HG03521 (cell line): ENCODE data around the gene YAP1.

ENCODE experiments used
- ATAC-seq: cut with Tn5 transposase; IDR thresholded peaks from one replicate; pipeline ENCODE4 v1.9.1; 2021; ENCODE audit warnings: mild to moderate bottlenecking, moderate library complexity; ENCODE audit not compliant: unreplicated experiment

YAP1 gene

GRCh38 chr11:102155676-102156075, 45.4 kb downstream of the YAP1 start:
- ATAC-seq: no peak

DNA sequence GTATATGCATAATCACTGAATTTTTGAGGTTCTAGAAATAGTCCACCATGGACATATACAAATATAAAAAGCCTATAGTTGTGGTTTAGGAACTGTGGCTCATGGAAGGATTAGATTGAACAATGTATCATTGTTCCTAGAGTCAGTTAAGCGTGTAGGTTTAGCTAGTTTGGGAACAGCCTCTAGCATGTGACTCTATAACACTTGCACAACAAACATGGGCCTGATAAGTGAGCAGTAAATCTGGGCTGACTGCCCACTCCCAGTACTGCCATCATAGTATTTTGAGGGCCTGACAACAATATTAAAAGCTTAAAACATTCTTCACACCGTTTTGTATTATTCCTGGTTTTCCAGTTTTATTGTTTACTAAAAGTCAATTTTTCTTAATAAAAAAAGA, 47.0 kb downstream of the YAP1 start:
- ATAC-seq: no peak

- ATAC-seq: no peak
Measured at GRCh38 chr11:102158164-102158735, 48.0 kb downstream of the YAP1 start.

DNA sequence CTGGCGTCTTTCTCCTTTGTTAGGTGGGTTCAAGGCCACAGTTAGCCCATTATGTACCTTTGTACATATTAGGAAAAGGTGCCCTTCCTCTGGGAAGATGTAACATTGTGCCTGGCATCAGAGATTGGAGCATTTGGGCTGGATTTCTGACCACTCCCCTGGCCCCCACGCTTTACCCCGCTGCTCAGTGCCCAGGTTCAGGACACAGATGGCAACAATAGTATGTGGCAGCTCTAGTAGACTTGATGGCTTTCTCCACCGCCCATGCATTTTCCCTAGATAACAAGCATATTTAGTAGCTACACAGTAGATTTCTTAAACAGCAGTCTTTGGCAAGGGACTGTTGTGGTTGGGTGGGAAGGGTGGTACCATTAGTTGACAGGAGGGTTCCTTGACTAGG, 53.1 kb downstream of the YAP1 start:
- no peak for ATAC-seq

GRCh38 chr11:102166175-102167064, 56.2 kb downstream of the YAP1 start:
- no peak for ATAC-seq

DNA sequence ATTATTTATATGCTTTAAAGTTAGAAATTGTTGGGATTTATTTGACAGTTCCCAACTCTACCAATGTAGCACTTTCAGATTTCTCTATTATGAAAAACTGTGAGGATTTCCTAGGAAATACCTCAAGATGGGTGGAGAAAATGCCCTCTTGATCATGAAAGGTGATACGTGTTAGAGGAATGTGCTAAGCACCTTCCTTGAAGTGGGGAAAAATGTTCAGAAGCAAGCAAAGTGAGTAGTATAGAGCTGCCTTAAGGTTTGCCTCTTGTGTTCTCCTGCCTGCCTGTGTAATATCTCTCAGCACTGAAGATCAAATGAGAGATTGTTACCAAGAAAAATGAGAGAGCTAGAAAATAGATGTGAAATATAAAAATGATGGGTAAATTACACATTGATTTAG, 58.2 kb downstream of the YAP1 start:
- ATAC-seq: no peak

DNA sequence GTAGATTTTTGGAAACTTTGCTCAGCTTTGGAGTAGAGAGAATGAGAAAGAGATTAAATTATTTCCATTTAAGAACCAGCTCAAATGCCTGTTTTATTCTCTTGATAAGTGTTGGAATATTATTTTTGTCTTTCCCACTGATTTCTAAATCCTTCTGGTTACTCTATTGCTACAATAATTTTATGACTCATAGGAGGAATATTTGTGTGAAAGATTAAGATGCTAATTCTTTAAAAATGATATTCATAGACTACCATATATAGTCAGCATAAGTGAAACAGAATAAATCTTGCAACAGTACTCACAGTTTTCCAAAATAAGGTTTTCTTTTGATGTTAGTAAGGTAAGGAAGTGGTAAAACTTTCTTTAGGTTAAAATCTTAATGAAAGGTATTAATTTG, 60.9 kb downstream of the YAP1 start:
- ATAC-seq: no peak

GRCh38 chr11:102172127-102172848, 62.0 kb downstream of the YAP1 start:
- no peak for ATAC-seq

- ATAC-seq: no peak
Measured at GRCh38 chr11:102177126-102177525, 66.9 kb downstream of the YAP1 start.

DNA sequence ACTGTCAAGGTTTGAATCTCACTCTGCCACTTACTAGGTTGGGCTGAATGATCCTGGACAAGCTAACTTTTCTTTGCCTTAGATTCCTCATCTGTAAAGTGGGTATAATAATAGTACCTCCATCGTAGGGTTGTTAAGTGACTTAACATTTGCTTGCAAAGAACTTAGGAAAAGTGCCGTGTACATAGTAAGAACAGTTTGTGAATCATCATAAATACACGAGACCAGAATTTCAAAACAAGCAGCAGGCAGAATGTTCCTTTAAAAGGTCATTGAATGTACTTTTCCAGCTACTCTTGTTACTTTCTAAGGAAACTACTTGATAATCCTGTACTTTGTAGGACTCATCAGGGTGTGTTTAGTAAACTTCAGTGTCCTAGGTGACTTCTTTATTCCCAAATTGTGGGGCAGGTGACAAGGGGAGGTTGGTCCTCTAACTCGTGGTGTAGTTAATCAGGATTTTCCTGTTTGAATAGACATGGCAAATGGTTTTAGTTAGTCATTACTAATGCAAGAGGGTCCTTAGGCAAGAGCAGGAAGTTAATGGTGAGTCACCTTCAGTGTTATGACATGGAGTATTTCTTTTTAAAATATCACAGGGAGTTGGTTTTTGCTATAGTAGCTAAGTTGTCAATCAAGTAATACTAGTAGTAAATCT, 67.9 kb downstream of the YAP1 start:
- ATAC-seq: no peak

DNA sequence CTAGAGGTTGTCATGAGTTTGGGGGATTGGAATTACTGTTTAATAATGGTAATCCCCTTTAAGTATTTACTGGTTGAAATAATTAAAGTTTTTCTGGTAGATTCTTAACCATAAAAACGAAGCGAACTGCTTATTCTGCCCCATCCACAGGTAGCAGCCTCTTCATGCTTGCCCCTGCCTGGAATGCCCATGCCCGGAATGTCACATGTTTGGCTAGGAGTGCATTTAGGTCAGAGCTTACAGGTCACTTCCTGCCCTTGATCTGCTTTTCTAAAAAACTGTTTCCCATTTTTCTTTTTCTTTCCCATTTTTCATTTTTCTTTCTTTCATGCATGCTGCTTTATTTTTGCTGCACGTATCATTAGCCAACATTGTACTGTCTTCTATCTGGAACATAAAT, 69.1 kb downstream of the YAP1 start:
- ATAC-seq: no peak

DNA sequence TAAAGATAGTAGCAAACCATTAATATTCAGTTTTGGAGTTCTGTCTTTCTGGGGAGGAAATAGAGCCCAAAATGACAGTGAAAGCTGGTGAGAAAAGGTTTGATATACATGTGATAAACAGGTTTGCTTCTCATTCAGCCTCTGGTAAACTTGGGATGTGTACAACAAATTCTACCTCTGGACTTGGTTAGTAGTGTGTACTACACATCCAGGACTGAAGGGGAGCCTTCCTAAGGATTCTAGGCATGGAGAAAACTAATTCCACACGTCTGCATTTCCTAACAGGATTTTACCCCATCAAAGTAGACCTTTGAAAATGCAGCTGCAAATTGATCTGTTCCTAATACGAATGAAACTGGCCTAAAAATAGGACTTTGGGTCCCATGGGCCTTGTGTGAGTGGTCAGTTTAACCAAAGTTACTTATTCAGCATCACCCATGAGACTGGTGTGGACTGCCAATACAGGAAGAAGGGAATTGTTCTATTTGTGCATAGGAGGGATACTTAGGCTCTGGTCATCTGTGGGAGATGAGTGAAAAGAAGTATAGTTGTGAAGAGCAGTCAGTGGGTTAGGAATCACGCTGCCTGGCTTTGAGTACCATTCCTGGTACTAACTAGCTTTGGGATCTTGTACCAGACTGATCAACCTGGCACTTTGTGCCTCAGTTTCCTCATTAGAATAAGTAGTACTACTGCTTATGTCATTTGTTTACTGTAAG, 74.2 kb downstream of the YAP1 start:
- ATAC-seq: no peak

DNA sequence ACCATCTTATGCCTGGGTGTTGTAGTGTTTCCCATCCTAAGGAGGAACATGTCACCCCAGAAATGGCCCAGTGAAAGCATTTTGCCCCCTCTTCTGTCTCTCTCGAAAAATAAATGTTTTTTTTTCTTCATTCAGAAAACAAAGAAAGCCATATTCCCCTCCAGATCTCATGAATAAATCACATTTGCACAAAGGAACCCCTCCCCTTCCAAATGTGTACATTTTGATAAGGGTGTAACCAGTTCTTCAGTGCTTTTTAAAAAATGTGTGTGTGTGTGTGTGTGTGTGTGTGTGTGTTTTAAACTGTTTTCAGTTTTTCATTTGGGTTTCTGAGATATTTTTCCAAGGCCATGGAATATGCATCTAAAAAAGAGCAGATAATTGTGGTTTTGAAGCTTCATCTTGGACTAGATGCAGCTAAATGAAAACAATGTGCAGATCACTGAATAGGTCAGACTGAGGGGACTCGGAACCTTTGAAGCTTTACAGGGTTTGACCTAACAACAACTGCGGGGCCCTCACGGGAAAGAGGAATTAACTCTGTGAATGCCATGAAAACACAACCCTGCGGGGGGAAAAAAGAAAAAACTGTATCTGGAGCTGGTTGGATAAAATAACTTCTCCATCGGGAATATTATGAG, 76.4 kb downstream of the YAP1 start:
- no peak for ATAC-seq

GRCh38 chr11:102187416-102188151, 77.3 kb downstream of the YAP1 start:
- no peak for ATAC-seq

DNA sequence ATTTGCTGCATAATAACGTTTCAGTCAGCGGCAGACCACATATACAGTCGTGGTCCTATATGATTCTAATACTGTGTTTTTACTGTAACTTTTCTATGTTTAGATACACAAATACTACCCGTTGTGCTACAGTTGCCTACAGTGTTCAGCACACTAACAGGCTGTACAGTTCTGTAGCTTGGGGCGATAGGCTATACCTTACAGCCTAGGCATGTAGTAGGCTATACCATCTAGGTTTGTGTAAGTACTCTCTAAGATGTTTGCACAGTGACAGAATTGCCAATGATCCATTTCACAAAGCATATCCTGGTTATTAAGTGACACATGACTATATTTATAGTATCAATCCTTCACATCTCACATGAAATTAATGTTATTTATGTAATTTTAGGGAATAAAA, 78.2 kb downstream of the YAP1 start:
- no peak for ATAC-seq

DNA sequence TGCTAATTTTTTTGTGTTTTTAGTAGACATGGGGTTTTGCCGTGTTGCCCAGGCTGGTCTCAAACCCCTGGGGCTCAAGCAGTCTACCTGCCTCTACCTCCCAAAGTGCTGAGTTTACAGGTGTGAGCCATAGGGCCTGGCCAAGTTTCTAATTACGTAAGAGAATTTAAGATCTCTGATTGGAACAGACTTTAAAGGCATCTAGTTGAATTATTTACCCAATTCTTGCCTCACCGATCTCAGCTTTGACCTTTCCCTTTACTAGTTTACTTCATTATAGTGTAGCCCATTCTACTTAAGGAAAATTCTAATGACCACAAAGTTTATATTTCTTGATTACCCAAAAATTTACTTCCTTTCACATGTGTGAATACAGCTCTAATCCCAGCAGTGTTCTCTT, 81.6 kb downstream of the YAP1 start:
- no peak for ATAC-seq

DNA sequence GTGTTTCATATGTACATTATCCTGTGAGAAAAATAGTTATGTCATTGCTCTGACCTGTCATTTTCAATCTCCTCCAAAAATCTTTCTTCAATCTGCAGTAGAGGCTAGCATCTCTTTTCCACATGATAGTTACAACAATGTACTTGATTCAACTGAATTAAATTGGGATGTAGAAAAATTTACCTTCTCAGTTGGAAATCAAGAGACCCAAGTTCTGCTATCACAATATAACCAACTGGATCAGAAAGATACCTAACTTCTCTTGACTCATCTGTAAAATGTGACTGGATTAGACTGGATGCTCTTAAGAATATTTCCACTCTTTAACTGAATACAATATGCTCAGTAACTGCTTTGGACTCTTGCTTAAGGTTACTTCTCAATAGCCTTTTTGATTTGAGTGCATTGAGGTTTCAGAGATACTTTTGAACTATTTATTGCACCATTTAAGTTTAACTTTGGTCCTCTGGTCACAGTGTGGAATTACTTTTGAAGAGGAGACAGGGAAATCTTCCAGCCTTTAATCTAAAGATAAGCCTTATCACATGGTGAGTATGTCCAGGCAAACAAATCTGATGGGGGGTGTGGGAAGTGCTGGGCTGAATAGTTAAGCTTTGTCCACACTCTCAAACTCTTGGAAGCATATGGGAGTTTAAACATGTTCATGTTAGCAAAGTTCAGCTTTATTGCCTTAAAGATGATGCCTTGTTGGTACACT, 82.3 kb downstream of the YAP1 start:
- ATAC-seq: no peak

DNA sequence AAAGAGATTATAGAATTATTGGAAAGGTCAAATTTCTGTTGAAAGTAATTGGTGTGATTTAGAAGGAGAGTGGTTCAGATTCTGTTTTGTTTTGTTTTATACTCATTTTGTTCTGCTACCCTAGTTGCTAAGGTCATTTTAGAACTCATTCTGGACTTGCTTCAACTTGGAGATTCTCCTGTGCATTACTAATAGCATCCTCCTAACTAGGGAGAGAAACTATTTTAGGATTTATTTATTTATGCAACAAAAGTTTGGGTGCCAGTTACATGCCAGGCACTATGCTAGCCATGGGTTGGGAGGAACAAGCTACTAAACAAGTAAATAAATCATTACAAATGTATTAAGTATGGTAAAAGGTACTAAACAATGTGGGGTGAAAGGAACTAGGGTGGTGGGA, 84.0 kb downstream of the YAP1 start:
- no peak for ATAC-seq

DNA sequence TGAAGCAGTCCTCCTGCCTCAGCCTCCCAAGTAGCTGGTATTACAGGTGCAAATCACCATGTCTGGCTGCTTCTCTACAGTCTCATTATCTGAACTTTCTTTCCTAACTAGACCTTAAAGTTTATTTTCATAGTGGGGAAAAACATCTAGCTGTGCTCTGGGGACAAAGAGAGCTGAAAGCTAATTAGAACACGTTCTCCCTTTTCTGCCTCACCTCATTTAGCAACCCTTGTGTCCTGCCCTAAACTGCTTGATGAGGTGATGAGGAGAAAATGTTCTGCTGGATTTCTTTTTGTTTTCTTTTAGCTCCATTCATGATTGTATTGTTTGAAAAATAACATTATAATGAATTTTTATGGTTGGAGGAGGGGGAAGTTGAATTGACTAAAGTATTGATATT, 84.7 kb downstream of the YAP1 start:
- no peak for ATAC-seq
